HG02943 (cell line): ENCODE measurements around the gene PRDM16.

Experiments used
- ATAC-seq: cut with Tn5 transposase; IDR thresholded peaks from one replicate; pipeline ENCODE4 v1.9.1; 2021; ENCODE audit warnings: mild to moderate bottlenecking, low read depth, moderate library complexity; ENCODE audit not compliant: unreplicated experiment

PRDM16 gene

GRCh38 chr1:3134381-3135072, 65.5 kb downstream of the PRDM16 start:
- ATAC-seq, result no peak

GRCh38 chr1:3135073-3135702, 66.2 kb downstream of the PRDM16 start:
- no peak for ATAC-seq

GRCh38 chr1:3135744-3136455, 66.9 kb downstream of the PRDM16 start:
- ATAC-seq, result no peak

- no peak for ATAC-seq
Observed at GRCh38 chr1:3136532-3136931, 67.5 kb downstream of the PRDM16 start.

GRCh38 chr1:3137111-3138100, 68.4 kb downstream of the PRDM16 start:
- ATAC-seq, result no peak

- no peak for ATAC-seq
Observed at GRCh38 chr1:3138623-3139151, 69.7 kb downstream of the PRDM16 start.

- no peak for ATAC-seq
Observed at GRCh38 chr1:3139451-3139852, 70.4 kb downstream of the PRDM16 start.

- no peak for ATAC-seq
Observed at GRCh38 chr1:3139871-3140361, 70.9 kb downstream of the PRDM16 start.

- no peak for ATAC-seq
Observed at GRCh38 chr1:3140437-3140836, 71.4 kb downstream of the PRDM16 start.

GRCh38 chr1:3141129-3141528, 72.1 kb downstream of the PRDM16 start:
- no peak for ATAC-seq

- ATAC-seq, result no peak
Observed at GRCh38 chr1:3141836-3142235, 72.8 kb downstream of the PRDM16 start.

- no peak for ATAC-seq
Observed at GRCh38 chr1:3142236-3142635, 73.2 kb downstream of the PRDM16 start.

- ATAC-seq, result no peak
Observed at GRCh38 chr1:3142751-3143150, 73.7 kb downstream of the PRDM16 start.

GRCh38 chr1:3145532-3146325, 76.7 kb downstream of the PRDM16 start:
- ATAC-seq, result no peak

- ATAC-seq, result no peak
Observed at GRCh38 chr1:3146458-3146857, 77.5 kb downstream of the PRDM16 start.

GRCh38 chr1:3146907-3147306, 77.9 kb downstream of the PRDM16 start:
- ATAC-seq, result no peak

- no peak for ATAC-seq
Observed at GRCh38 chr1:3148171-3148570, 79.2 kb downstream of the PRDM16 start.

- no peak for ATAC-seq
Observed at GRCh38 chr1:3149277-3149676, 80.3 kb downstream of the PRDM16 start.

GRCh38 chr1:3151456-3151855, 82.5 kb downstream of the PRDM16 start:
- ATAC-seq, result no peak
